ENCODE measurements around the gene DSN1. TPM values are rescaled to one million over a fixed set of nuclear protein-coding genes. Genes with fewer than 3 reads are reported as not detected.

Gene DSN1
- total RNA-seq, 2 donors from 2014 or later = 3.1 to 6.3 TPM

DNA sequence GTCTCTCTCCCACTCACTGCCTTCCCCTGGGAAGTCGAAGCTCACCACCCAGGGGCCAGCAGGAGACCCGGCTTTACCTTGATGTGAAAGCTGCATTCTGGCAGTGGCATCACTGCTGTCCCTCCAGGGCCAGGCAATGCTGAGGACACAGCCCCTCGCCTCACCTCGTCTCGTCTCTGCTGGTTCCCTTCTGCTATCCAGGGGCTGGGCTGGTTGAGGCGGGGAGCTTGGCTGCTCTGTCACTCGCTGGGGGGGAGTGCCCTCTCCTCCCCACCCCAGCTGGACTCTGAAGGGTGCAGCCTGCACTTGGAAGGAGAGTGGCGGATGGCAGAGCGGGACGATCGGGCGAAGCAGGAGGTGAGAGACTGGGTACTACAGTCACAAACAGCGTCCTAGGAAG lies 12.7 kb upstream of the DSN1 start:
- H3K9me3 ChIP-seq = no peaks in the 10 kb centered on the region

DNA sequence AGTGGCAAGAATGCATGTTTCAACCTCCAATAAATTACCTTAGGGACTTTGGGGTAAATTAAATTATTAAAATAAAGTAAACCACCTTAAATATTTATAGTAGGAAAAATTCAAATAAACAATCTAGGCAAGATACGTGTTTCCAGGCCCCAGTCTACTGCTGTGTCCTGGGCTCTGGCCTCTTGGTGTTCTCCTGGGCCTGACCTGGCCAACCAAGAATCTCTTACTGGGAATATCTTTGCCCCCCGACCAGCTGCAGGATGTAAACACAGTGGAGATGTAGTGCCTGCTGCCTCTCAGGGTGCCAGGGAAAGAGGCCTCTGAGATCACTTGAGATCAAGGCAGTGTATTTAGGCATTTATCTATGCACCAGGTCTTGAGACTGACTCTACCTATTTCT lies 11.7 kb upstream of the DSN1 start:
- H3K9me3 ChIP-seq = no peaks in the 10 kb centered on the region
- no peak overlapping the region for H3K4me3 ChIP-seq
- peaks cover 0 to 9% of the 10 kb centered on the region in 2 donors for H3K4me1 ChIP-seq
- peaks cover 11% of the 10 kb centered on the region for H3K36me3 ChIP-seq
- no peaks in the 10 kb centered on the region for H3K27me3 ChIP-seq
- DNase-seq (ENCODE audit: low spot score) = no peak
- TF ChIP-seq, protein P1, sequence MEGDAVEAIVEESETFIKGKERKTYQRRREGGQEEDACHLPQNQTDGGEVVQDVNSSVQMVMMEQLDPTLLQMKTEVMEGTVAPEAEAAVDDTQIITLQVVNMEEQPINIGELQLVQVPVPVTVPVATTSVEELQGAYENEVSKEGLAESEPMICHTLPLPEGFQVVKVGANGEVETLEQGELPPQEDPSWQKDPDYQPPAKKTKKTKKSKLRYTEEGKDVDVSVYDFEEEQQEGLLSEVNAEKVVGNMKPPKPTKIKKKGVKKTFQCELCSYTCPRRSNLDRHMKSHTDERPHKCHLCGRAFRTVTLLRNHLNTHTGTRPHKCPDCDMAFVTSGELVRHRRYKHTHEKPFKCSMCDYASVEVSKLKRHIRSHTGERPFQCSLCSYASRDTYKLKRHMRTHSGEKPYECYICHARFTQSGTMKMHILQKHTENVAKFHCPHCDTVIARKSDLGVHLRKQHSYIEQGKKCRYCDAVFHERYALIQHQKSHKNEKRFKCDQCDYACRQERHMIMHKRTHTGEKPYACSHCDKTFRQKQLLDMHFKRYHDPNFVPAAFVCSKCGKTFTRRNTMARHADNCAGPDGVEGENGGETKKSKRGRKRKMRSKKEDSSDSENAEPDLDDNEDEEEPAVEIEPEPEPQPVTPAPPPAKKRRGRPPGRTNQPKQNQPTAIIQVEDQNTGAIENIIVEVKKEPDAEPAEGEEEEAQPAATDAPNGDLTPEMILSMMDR (IDR thresholded peaks at IDR 0.05) = no peak
- H3K27ac ChIP-seq = peak overlapping the region; percentile 61 to 76

More for the DNA sequence above, 12.7 kb upstream of the DSN1 start:
- no peak overlapping the region for H3K4me3 ChIP-seq
- DNase-seq (ENCODE audit: low spot score) = no peak
- TF ChIP-seq, protein P1 (IDR thresholded peaks at IDR 0.05) = no peak
- H3K27ac ChIP-seq = no peak overlapping the region
- H3K27me3 ChIP-seq = no peaks in the 10 kb centered on the region
- H3K36me3 ChIP-seq = peaks cover 14% of the 10 kb centered on the region
- peaks cover 0 to 9% of the 10 kb centered on the region in 2 donors for H3K4me1 ChIP-seq

DNA sequence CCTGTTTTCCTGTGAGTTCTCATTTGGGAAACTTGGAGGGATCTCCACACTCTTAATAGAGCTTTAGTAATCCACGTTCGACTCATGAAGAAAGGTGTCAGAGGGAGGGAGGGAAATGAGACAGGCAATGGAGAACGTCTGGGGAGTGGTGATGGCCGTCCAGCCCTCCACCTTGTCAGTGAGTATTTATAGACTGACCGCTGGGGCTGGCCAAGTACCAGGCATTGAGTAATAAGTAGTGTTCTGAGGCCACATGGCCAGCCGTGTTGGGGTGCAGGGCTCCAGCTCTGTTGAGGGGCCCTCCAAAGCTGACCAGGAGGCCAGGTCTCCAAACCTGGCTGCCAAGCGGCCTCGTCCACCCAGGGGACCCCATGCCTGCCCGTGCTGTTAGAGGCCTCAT lies 11.3 kb upstream of the DSN1 start:
- H3K4me1 ChIP-seq = peaks cover 0 to 9% of the 10 kb centered on the region in 2 donors
- peak; percentile 70 for DNase-seq (ENCODE audit: low spot score)
- H3K4me3 ChIP-seq = no peak overlapping the region
- peaks cover 11% of the 10 kb centered on the region for H3K36me3 ChIP-seq
- no peaks in the 10 kb centered on the region for H3K27me3 ChIP-seq
- no peaks in the 10 kb centered on the region for H3K9me3 ChIP-seq
- TF ChIP-seq, protein P1 (IDR thresholded peaks at IDR 0.05) = no peak
- H3K27ac ChIP-seq = peak overlapping the region; percentile 61 to 76

DNA sequence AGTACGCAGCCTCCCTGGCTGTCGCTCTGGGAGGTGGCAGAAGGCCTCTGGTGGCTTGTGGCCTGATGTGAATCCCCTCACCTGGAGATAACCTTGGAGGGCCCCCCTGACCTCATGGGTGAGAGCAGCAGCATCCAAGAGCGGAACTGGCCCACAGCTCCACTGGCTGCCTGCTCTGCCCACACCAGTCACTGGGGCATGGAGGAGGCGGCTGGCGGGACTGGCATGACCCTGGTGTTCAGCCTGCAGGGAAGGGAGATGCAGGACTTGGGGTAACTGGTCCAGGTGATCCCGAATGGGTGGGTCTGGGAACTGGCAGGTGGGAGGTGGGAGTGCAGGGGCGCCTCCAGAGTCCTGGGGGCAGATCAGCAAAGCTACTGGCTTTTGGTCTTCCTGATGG lies 10.6 kb upstream of the DSN1 start:
- Histone ChIP-seq H3K27ac (peak overlapping the region in 1 of 2 donors; percentile 76), H3K9me3 (no peaks in the 10 kb centered on the region), H3K36me3 (peaks cover 11% of the 10 kb centered on the region), H3K4me3 (no peak overlapping the region), H3K4me1 (peaks cover 0 to 9% of the 10 kb centered on the region in 2 donors), H3K27me3 (no peaks in the 10 kb centered on the region)
- no peak for DNase-seq (ENCODE audit: low spot score)
- TF ChIP-seq, protein P1 (IDR thresholded peaks at IDR 0.05) = no peak

DNA sequence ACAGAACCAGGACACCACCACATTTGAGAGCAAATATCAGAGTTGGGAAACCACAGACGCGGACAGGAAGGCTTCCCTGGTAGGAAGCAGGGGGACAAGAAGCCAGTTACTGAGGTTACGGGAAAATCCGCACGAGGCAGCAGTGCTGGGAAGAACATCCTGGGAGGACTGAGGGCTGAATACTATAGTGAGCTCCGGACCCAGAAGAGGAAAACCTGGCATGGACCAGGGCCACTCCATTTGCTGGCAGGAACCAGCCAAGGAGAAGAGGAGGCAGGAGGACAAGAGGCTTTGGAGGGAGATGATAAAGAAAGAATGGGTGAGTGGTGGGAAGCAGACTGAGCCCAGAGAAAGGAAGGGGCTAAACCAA lies 6.1 kb upstream of the DSN1 start:
- Histone ChIP-seq H3K4me3 (no peak overlapping the region), H3K27ac (no peak overlapping the region), H3K4me1 (peaks cover 0 to 17% of the 10 kb centered on the region in 2 donors), H3K27me3 (no peaks in the 10 kb centered on the region), H3K36me3 (no peaks in the 10 kb centered on the region), H3K9me3 (no peaks in the 10 kb centered on the region)
- no peak for DNase-seq (ENCODE audit: low spot score)
- TF ChIP-seq, protein P1 (IDR thresholded peaks at IDR 0.05) = no peak

Measured in right atrium auricular region (tissue), 2 donors.